A673 (cell line): ENCODE data around the gene LAMB4. TPM values are rescaled to one million over a fixed set of nuclear protein-coding genes. Genes with fewer than 3 reads are reported as not detected.

ENCODE experiments used
- BruUV-seq: library from RNA; stranded (reverse); fragments of 400-500 nt; replicated peaks from 2 replicates; lab custom pipeline; 2021; lab: Mats Ljungman, UMichigan
- CTCF ChIA-PET: fragments of 300-600 bp; sonication (Branson Sonifier 250); formaldehyde crosslinking; loops from one replicate; lab custom pipeline; 2022; ENCODE audit warnings: antibody characterized with exemption; lab: Charles Lee
- POLR2A ChIA-PET: fragments of 300-600 bp; sonication (Branson Sonifier 250); formaldehyde crosslinking; loops from one replicate; lab custom pipeline; 2022; ENCODE audit warnings: antibody characterized with exemption; ENCODE audit not compliant: low non-redundant PET; lab: Charles Lee
- DNase-seq: peaks from one replicate; pipeline ENCODE4 v3.0.0-alpha.2; 2015; ENCODE audit warnings: low spot score
- H3K27ac ChIP-seq: fragments of 200-600 bp; sonication (generic); 2 replicates; pipeline ENCODE4 v1.5.1; 2016; ENCODE audit warnings: mixed run types, low read depth, mild to moderate bottlenecking, mixed read lengths, antibody characterized with exemption, low read length; ENCODE audit not compliant: poor library complexity, severe bottlenecking
- H3K27me3 ChIP-seq: fragments of 200-600 bp; sonication (generic); replicated peaks from 2 replicates; pipeline ENCODE4 v1.6.1; 2017; ENCODE audit warnings: mixed run types, low read depth, mild to moderate bottlenecking, mixed read lengths, antibody characterized with exemption, low read length; ENCODE audit not compliant: insufficient read depth, poor library complexity
- H3K36me3 ChIP-seq: fragments of 200-600 bp; sonication (generic); 2 replicates; pipeline ENCODE4 v1.6.1; 2016; ENCODE audit warnings: mixed run types, mild to moderate bottlenecking, mixed read lengths, antibody characterized with exemption, low read length; ENCODE audit not compliant: insufficient read depth, poor library complexity, severe bottlenecking
- H3K4me1 ChIP-seq: fragments of 200-600 bp; sonication (generic); 2 replicates; pipeline ENCODE4 v1.6.1; 2017; ENCODE audit warnings: mixed run types, mild to moderate bottlenecking, mixed read lengths, antibody characterized with exemption, low read length; ENCODE audit not compliant: insufficient read depth, poor library complexity, severe bottlenecking
- H3K4me3 ChIP-seq: fragments of 200-600 bp; sonication (generic); 2 replicates; pipeline ENCODE4 v1.5.1; 2016; ENCODE audit warnings: low read depth, mixed run types, mild to moderate bottlenecking, mixed read lengths, low read length; ENCODE audit not compliant: poor library complexity, severe bottlenecking
- H3K9me3 ChIP-seq: fragments of 200-600 bp; sonication (generic); 2 replicates; pipeline ENCODE4 v1.6.1; 2016; ENCODE audit warnings: mixed run types, low read depth, mild to moderate bottlenecking, mixed read lengths, antibody characterized with exemption, low read length; ENCODE audit not compliant: poor library complexity, severe bottlenecking
- EZH2 ChIP-seq: fragments of 200-600 bp; sonication (generic); IDR thresholded peaks from 2 replicates; pipeline ENCODE4 v1.6.1; 2017; ENCODE audit warnings: borderline replicate concordance, low read depth, mild to moderate bottlenecking, mixed read lengths, antibody characterized with exemption, low read length; ENCODE audit not compliant: poor library complexity, severe bottlenecking
- intact Hi-C: fragments of 100-400 bp; cut with micrococcal nuclease; formaldehyde crosslinking; loops from one replicate; pipeline ENCODE4 v1.10.0; 2022; ENCODE audit not compliant: unreplicated experiment
- total RNA-seq: library from RNA; stranded (reverse); gene quantifications from 2 replicates; pipeline ENCODE4 v1.2.3, GENCODE V29; 2021
- TF ChIP-seq, protein P1 (sequence below): fragments of 300-800, 200-600 bp; sonication (generic); conservative IDR thresholded peaks from 2 replicates; pipeline ENCODE4 v1.5.1; 2017; ENCODE audit warnings: low read depth, mild to moderate bottlenecking, antibody characterized with exemption, low read length, moderate library complexity, mixed read lengths

Gene LAMB4
- total RNA-seq, 1 experiment from 2014 or later, result 0.21 TPM

DNA sequence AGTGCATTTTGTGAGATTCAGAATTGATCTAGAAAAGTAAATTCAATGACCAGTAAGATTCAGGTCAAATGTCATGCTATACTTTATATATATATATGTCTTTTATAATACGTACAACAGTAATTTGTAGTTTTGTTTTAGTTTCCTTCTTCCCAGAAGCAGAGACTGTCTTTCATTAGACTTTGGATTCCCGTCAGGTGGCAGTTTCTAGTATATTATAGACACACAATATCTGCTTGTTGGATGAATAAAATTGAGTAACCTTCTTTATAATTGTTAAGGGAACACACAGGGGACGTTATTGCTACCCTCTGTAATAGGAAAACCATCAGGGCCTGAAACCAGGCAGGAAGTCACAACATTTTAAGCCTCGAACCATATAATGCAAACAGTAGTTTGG is 121.9 kb downstream of the LAMB4 start:
- Histone ChIP-seq H3K36me3 (no peaks in the 10 kb centered on the region), H3K27ac (no peak overlapping the region), H3K27me3 (no peaks in the 10 kb centered on the region), H3K9me3 (no peaks in the 10 kb centered on the region), H3K4me1 (peaks cover 38% of the 10 kb centered on the region), H3K4me3 (no peak overlapping the region)
- BruUV-seq, result no TSS peak
- TF ChIP-seq, protein P1, sequence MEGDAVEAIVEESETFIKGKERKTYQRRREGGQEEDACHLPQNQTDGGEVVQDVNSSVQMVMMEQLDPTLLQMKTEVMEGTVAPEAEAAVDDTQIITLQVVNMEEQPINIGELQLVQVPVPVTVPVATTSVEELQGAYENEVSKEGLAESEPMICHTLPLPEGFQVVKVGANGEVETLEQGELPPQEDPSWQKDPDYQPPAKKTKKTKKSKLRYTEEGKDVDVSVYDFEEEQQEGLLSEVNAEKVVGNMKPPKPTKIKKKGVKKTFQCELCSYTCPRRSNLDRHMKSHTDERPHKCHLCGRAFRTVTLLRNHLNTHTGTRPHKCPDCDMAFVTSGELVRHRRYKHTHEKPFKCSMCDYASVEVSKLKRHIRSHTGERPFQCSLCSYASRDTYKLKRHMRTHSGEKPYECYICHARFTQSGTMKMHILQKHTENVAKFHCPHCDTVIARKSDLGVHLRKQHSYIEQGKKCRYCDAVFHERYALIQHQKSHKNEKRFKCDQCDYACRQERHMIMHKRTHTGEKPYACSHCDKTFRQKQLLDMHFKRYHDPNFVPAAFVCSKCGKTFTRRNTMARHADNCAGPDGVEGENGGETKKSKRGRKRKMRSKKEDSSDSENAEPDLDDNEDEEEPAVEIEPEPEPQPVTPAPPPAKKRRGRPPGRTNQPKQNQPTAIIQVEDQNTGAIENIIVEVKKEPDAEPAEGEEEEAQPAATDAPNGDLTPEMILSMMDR, result no peak
- ChIA-PET CTCF (no interaction called here), POLR2A (no interaction called here)
- intact Hi-C loops, result no loop called here
- DNase-seq, result no peak

DNA sequence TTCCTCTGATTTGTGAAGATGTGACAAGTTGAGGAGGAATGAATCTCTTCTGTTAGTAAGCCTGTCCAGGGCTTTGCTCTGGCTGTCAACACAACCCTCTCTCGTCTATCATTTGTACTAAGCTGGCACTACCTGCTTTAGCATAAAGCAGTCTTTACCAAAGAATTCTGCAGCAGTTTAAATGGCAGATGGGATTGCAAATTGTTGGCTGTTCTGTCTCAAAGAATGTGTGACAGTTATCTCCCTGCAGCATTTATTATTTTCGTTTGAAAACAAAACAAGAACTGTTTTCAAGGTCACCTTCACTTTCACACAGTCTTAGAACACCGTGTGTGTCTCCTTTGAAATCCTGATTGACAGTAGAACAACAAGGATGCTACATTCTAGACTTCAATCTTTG is 122.4 kb downstream of the LAMB4 start:
- POLR2A ChIA-PET, result no interaction called here
- H3K4me3 ChIP-seq, result no peak overlapping the region
- CTCF ChIA-PET, result no interaction called here
- peaks cover 38% of the 10 kb centered on the region for H3K4me1 ChIP-seq
- intact Hi-C loops, result no loop called here
- no TSS peak for BruUV-seq
- no peaks in the 10 kb centered on the region for H3K36me3 ChIP-seq
- H3K9me3 ChIP-seq, result no peaks in the 10 kb centered on the region
- TF ChIP-seq, protein P1, result no peak
- no peak for TF ChIP-seq EZH2
- DNase-seq, result no peak
- H3K27me3 ChIP-seq, result no peaks in the 10 kb centered on the region
- H3K27ac ChIP-seq, result no peak overlapping the region

DNA sequence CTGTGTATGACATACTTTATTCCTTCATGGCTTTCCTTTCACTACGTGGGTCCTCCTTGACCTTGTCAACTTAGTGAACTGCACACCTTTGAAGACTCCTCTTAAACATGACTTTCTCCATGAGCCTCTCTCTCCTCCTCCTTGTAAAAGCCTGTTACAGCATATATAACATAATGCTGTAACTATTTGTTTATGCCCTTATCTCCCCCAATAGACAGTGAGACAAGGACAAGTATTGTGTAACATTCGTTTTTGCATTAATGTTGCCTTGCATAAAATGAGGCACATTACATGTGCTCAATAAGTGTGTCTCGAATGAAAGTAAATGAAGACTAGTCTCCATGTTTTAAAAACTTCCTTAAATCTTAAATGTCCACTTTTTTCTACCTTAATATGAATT is 122.9 kb downstream of the LAMB4 start:
- Histone ChIP-seq H3K9me3 (no peaks in the 10 kb centered on the region), H3K4me3 (no peak overlapping the region), H3K4me1 (peaks cover 33% of the 10 kb centered on the region), H3K27me3 (no peaks in the 10 kb centered on the region), H3K36me3 (no peaks in the 10 kb centered on the region), H3K27ac (no peak overlapping the region)
- DNase-seq, result no peak
- TF ChIP-seq, protein P1, result no peak
- TF ChIP-seq EZH2, result no peak
- intact Hi-C loops, result no loop called here
- CTCF ChIA-PET, result no interaction called here
- BruUV-seq, result no TSS peak
- POLR2A ChIA-PET, result no interaction called here
